SK-N-SH treated with all-trans-retinoic acid at 6 μM for 48 hours (cell line): ENCODE results near the gene FASN.

Source experiments
- CREB5 ChIP-seq: fragments of 250-450 bp; sonication (Bioruptor Pico); IDR thresholded peaks from 2 replicates; pipeline ENCODE4 v1.5.1; 2020; ENCODE audit warnings: low read depth, mild to moderate bottlenecking, moderate library complexity
- CSDC2 ChIP-seq: fragments of 250-450 bp; sonication (Bioruptor Pico); IDR thresholded peaks from 2 replicates; pipeline ENCODE4 v1.5.0; 2020; ENCODE audit warnings: mild to moderate bottlenecking, moderate library complexity
- ESRRG ChIP-seq: fragments of 250-450 bp; sonication (Bioruptor Pico); IDR thresholded peaks from 2 replicates; pipeline ENCODE4 v1.6.1; 2021; ENCODE audit warnings: mild to moderate bottlenecking
- TCF4 ChIP-seq: fragments of 250-450 bp; sonication (Bioruptor Pico); IDR thresholded peaks from 2 replicates; pipeline ENCODE4 v1.8.0; 2021; ENCODE audit warnings: mild to moderate bottlenecking, moderate library complexity, borderline replicate concordance
- TOX ChIP-seq: fragments of 250-450 bp; sonication (Bioruptor Pico); IDR thresholded peaks from 2 replicates; pipeline ENCODE4 v1.8.0; 2021; ENCODE audit warnings: mild to moderate bottlenecking, moderate library complexity, borderline replicate concordance
- ZFP30 ChIP-seq: fragments of 450-650 bp; formaldehyde crosslinking; IDR thresholded peaks from 2 replicates; pipeline ENCODE4 v1.5.0; 2022; ENCODE audit warnings: mild to moderate bottlenecking, moderate library complexity
- TF ChIP-seq, protein P1 (sequence below): fragments of 250-450 bp; sonication (Bioruptor Pico); IDR thresholded peaks from 2 replicates; pipeline ENCODE4 v1.8.0; 2020; ENCODE audit warnings: mild to moderate bottlenecking, moderate library complexity, borderline replicate concordance

DNA sequence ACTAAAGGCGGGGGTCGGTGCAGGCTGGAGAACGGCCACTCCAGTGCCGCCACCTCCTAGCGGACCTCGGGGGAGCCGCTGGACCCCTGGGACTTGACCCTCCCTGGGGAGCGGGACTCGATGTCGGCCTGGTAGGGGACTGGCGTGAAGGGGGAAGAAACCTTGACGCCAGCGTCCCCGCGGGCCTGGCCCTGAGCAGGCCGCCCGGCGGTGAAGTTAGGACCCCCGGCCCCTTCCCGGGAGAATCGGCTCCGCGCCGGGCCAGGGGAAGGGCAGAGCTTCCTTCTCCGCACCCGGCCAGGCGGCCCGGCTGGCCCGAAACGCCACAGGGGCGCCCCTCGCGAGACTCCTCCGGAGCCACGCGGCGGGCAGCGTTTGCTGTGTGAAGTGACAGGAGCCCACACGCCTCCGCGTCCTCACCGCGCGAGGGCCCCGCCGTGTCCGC, 32.8 kb downstream of the FASN start:
- TF ChIP-seq, protein P1, sequence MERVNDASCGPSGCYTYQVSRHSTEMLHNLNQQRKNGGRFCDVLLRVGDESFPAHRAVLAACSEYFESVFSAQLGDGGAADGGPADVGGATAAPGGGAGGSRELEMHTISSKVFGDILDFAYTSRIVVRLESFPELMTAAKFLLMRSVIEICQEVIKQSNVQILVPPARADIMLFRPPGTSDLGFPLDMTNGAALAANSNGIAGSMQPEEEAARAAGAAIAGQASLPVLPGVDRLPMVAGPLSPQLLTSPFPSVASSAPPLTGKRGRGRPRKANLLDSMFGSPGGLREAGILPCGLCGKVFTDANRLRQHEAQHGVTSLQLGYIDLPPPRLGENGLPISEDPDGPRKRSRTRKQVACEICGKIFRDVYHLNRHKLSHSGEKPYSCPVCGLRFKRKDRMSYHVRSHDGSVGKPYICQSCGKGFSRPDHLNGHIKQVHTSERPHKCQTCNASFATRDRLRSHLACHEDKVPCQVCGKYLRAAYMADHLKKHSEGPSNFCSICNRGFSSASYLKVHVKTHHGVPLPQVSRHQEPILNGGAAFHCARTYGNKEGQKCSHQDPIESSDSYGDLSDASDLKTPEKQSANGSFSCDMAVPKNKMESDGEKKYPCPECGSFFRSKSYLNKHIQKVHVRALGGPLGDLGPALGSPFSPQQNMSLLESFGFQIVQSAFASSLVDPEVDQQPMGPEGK, result no peak
- no peak for TF ChIP-seq TOX (CRISPR knock-in tag)
- no peak for TF ChIP-seq CREB5
- TF ChIP-seq ZFP30, result no peak
- TF ChIP-seq CSDC2, result no peak
- no peak for TF ChIP-seq TCF4
- TF ChIP-seq ESRRG, result no peak
